Breast epithelium (tissue), 4 donors: ENCODE measurements around the gene TUFT1. TPM values are rescaled to one million over a fixed set of nuclear protein-coding genes. Genes with fewer than 3 reads are reported as not detected.

Experiments used
- DNase-seq, 2 donors: peaks; one replicate each; pipeline ENCODE4 v3.0.0-alpha.2; 2019; ENCODE audit warnings: low spot score in 2 of 2
- H3K27ac ChIP-seq, 2 donors: fragments of 200-600 bp; sonication (generic) in 1 of 2; one replicate each; pipeline ENCODE4 v1.5.1; 2016 to 2019; ENCODE audit warnings: mild to moderate bottlenecking in 1 of 2
- H3K27me3 ChIP-seq, 2 donors: fragments of 200-600 bp; sonication (generic) in 1 of 2; one replicate each; pipeline versions ENCODE4 v1.5.1 to v1.6.0; 2017 to 2019; ENCODE audit warnings: control low read depth in 1 of 2, mild to moderate bottlenecking in 1 of 2
- H3K36me3 ChIP-seq: fragments of 200-600 bp; one replicate; pipeline ENCODE4 v1.5.1; 2019
- H3K4me1 ChIP-seq, 2 donors: fragments of 200-600 bp; sonication (generic); one replicate each; pipeline ENCODE4 v1.5.1; 2016 to 2019; ENCODE audit warnings: control low read depth in 1 of 2
- H3K4me3 ChIP-seq, 3 donors: fragments of 200-600 bp; sonication (generic); 1 replicate in 2 of 3; 2 replicates in 1 of 3; pipeline ENCODE4 v1.5.1; 2016 to 2019; ENCODE audit warnings: mild to moderate bottlenecking in 3 of 3, moderate library complexity in 2 of 3
- H3K9me3 ChIP-seq, 2 donors: fragments of 200-600 bp; sonication (generic) in 1 of 2; one replicate each; pipeline ENCODE4 v1.5.1; 2016 to 2019; ENCODE audit warnings: control low read depth in 1 of 2
- CTCF ChIP-seq, 3 donors: fragments of 450-650 bp; IDR thresholded peaks; one replicate each; pipeline ENCODE4 v1.5.1; 2016 to 2017; ENCODE audit warnings: antibody characterized with exemption in 3 of 3, mild to moderate bottlenecking in 3 of 3, moderate library complexity in 3 of 3
- POLR2A ChIP-seq: fragments of 450-650 bp; IDR thresholded peaks from one replicate; pipeline ENCODE4 v1.6.1; 2016; ENCODE audit warnings: antibody characterized with exemption, mild to moderate bottlenecking, moderate library complexity
- POLR2AphosphoS5 ChIP-seq, 3 donors: sonication (generic); formaldehyde crosslinking; IDR thresholded peaks; one replicate each; pipeline ENCODE4 v1.6.1; 2017; ENCODE audit warnings: antibody characterized with exemption in 3 of 3
- intact Hi-C: fragments of 100-400 bp; cut with DNase I; formaldehyde crosslinking; loops from one replicate; pipeline ENCODE4 v1.15.1; 2023; ENCODE audit warnings: low total_unique reads
- total RNA-seq, 3 donors: library from RNA; depleted of rRNA; stranded (reverse); fragments of >200 nt; gene quantifications; one replicate each; pipeline ENCODE4 v1.1.0, GENCODE V29; 2016

The TUFT1 gene
- total RNA-seq, 3 donors from 2014 or later, result 7.2 to 21.2 (median 13.4) TPM

GRCh38 chr1:151553659-151554058, 13.6 kb downstream of the TUFT1 start:
- intact Hi-C loops, result no loop called here
- Histone ChIP-seq H3K4me1 (no peaks in the 10 kb centered on the region), H3K27ac (no peak overlapping the region), H3K9me3 (no peaks in the 10 kb centered on the region), H3K27me3 (no peaks in the 10 kb centered on the region), H3K36me3 (no peaks in the 10 kb centered on the region), H3K4me3 (no peak overlapping the region)
- no peak for DNase-seq
- no peak for TF ChIP-seq CTCF (IDR thresholded peaks at IDR 0.05)
- TF ChIP-seq POLR2AphosphoS5 (IDR thresholded peaks at IDR 0.05), result no peak
- TF ChIP-seq POLR2A, result no peak

GRCh38 chr1:151556052-151556451, 15.9 kb downstream of the TUFT1 start:
- intact Hi-C loops, result no loop called here
- no peak for DNase-seq
- Histone ChIP-seq H3K36me3 (no peaks in the 10 kb centered on the region), H3K4me3 (no peak overlapping the region), H3K27me3 (no peaks in the 10 kb centered on the region), H3K4me1 (no peaks in the 10 kb centered on the region), H3K27ac (no peak overlapping the region), H3K9me3 (no peaks in the 10 kb centered on the region)
- TF ChIP-seq POLR2AphosphoS5 (IDR thresholded peaks at IDR 0.05) (no peak), POLR2A (no peak), CTCF (IDR thresholded peaks at IDR 0.05) (no peak)

GRCh38 chr1:151562661-151563060, 22.6 kb downstream of the TUFT1 start:
- intact Hi-C loops, result no loop called here
- no peaks in the 10 kb centered on the region for H3K9me3 ChIP-seq
- TF ChIP-seq POLR2AphosphoS5 (IDR thresholded peaks at IDR 0.05), result no peak
- no peak for TF ChIP-seq CTCF (IDR thresholded peaks at IDR 0.05)
- no peak for TF ChIP-seq POLR2A
- H3K4me1 ChIP-seq, result no peaks in the 10 kb centered on the region
- H3K4me3 ChIP-seq, result no peak overlapping the region
- no peaks in the 10 kb centered on the region for H3K36me3 ChIP-seq
- H3K27ac ChIP-seq, result no peak overlapping the region
- H3K27me3 ChIP-seq, result no peaks in the 10 kb centered on the region
- no peak for DNase-seq

- intact Hi-C loops, result no loop called here
- no peaks in the 10 kb centered on the region for H3K36me3 ChIP-seq
Observed at GRCh38 chr1:151563376-151563775, 23.3 kb downstream of the TUFT1 start.

More at GRCh38 chr1:151563376-151563775, 23.3 kb downstream of the TUFT1 start:
- Histone ChIP-seq H3K27me3 (no peaks in the 10 kb centered on the region), H3K4me3 (no peak overlapping the region), H3K9me3 (no peaks in the 10 kb centered on the region), H3K4me1 (no peaks in the 10 kb centered on the region), H3K27ac (no peak overlapping the region)
- no peak for TF ChIP-seq POLR2AphosphoS5 (IDR thresholded peaks at IDR 0.05)
- no peak for TF ChIP-seq POLR2A
- TF ChIP-seq CTCF (IDR thresholded peaks at IDR 0.05), result no peak
- DNase-seq, result no peak
